H1 (cell line): Measurements from ENCODE around the gene P2RX1. TPM values are rescaled to one million over a fixed set of nuclear protein-coding genes. Genes with fewer than 3 reads are reported as not detected.

ENCODE experiments used
- CTCF ChIA-PET: fragments of 300-600 bp; sonication (Branson Sonifier 250); formaldehyde crosslinking; loops from one replicate; lab custom pipeline; 2021; ENCODE audit not compliant: partially characterized antibody; lab: Charles Lee
- POLR2A ChIA-PET: fragments of 300-600 bp; sonication (Branson Sonifier 250); formaldehyde crosslinking; loops from one replicate; lab custom pipeline; 2021; ENCODE audit warnings: inconsistent platforms; ENCODE audit not compliant: partially characterized antibody; lab: Charles Lee
- DNase-seq, 2 experiments: peaks; one replicate each; pipeline versions ENCODE4 v3.0.0 to v3.0.0-alpha.2; 2010 to 2022; ENCODE audit warnings: low spot score in 2 of 2, low read depth in 1 of 2, mixed read lengths in 1 of 2
- FAIRE-seq: peaks from 2 replicates; lab custom pipeline; 2011; peaks lifted over from hg19 to GRCh38; lab: Jason Lieb, UNC
- H2AFZ ChIP-seq: 2 replicates; pipeline ENCODE4 v1.8.1; 2012; ENCODE audit warnings: low read length, inconsistent platforms
- H2AK5ac ChIP-seq: 2 replicates; pipeline ENCODE4 v1.6.1; 2013; ENCODE audit warnings: low read depth, low read length
- H2BK120ac ChIP-seq: replicated peaks from 2 replicates; pipeline ENCODE3; 2013; ENCODE audit warnings: low read depth, low read length, inconsistent platforms
- H2BK12ac ChIP-seq: 2 replicates; pipeline ENCODE4 v1.6.1; 2013; ENCODE audit warnings: low read depth, low read length
- H2BK15ac ChIP-seq: 2 replicates; pipeline ENCODE4 v1.6.1; 2013; ENCODE audit warnings: low read length
- H2BK20ac ChIP-seq: 2 replicates; pipeline ENCODE4 v1.6.1; 2013; ENCODE audit warnings: low read length
- H2BK5ac ChIP-seq: 2 replicates; pipeline ENCODE4 v1.6.1; 2013; ENCODE audit warnings: low read depth, low read length
- H3K14ac ChIP-seq: 2 replicates; pipeline ENCODE4 v1.6.1; 2013; ENCODE audit warnings: inconsistent platforms; ENCODE audit not compliant: insufficient read length
- H3K18ac ChIP-seq: 2 replicates; pipeline ENCODE4 v1.6.1; 2013; ENCODE audit warnings: low read length; ENCODE audit errors: extremely low read depth
- H3K23ac ChIP-seq: 2 replicates; pipeline ENCODE4 v1.6.1; 2013; ENCODE audit warnings: inconsistent platforms; ENCODE audit not compliant: insufficient read length
- H3K23me2 ChIP-seq: 2 replicates; pipeline ENCODE4 v1.6.1; 2013; ENCODE audit warnings: low read depth, low read length
- H3K27ac ChIP-seq: 2 replicates; pipeline ENCODE4 v1.6.1; 2011; ENCODE audit warnings: low read depth, low read length, inconsistent platforms
- H3K27me3 ChIP-seq, 4 experiments: replicated peaks in 1 of 4; 1 replicate in 1 of 4; 2 replicates in 3 of 4; pipeline versions ENCODE4 v1.6.1 to v1.8.1; 2011 to 2013; ENCODE audit warnings: low read length in 3 of 4, mild to moderate bottlenecking in 3 of 4, inconsistent platforms in 2 of 4, mixed read lengths in 2 of 4, moderate library complexity in 1 of 4; ENCODE audit not compliant: control insufficient read depth in 3 of 4, insufficient read depth in 3 of 4; ENCODE audit errors: extremely low read depth in 1 of 4
- H3K36me3 ChIP-seq, 4 experiments: 2 replicates each; pipeline versions ENCODE4 v1.6.1 to v1.8.1; 2011 to 2013; ENCODE audit warnings: mild to moderate bottlenecking in 4 of 4, low read length in 3 of 4, moderate library complexity in 2 of 4, control low read depth in 1 of 4, inconsistent platforms in 1 of 4; ENCODE audit not compliant: insufficient read depth in 4 of 4, control insufficient read depth in 2 of 4
- H3K4ac ChIP-seq: replicated peaks from 2 replicates; pipeline ENCODE3; 2013; ENCODE audit warnings: low read length, low read depth, mixed read lengths, inconsistent platforms; ENCODE audit not compliant: insufficient read length
- H3K4me1 ChIP-seq, 4 experiments: replicated peaks in 1 of 4; 1 replicate in 1 of 4; 2 replicates in 3 of 4; pipeline versions ENCODE4 v1.6.1 to v1.8.1; 2011 to 2013; ENCODE audit warnings: low read length in 3 of 4, inconsistent platforms in 2 of 4, mixed read lengths in 1 of 4; ENCODE audit not compliant: insufficient read depth in 4 of 4, control insufficient read depth in 3 of 4
- H3K4me2 ChIP-seq, 2 experiments: 2 replicates each; pipeline versions ENCODE4 v1.6.1 to v1.8.1; 2011 to 2013; ENCODE audit warnings: low read depth in 2 of 2, low read length in 2 of 2, control low read depth in 1 of 2, inconsistent platforms in 1 of 2, mild to moderate bottlenecking in 1 of 2; ENCODE audit not compliant: insufficient read depth in 1 of 2
- H3K4me3 ChIP-seq, 4 experiments: fragments of 200-600, 300-600 bp in 1 of 4; sonication (generic), shearing (Covaris generic), sonication (Bioruptor Twin) in 1 of 4; 2 replicates each; pipeline versions ENCODE4 v1.5.1 to v1.8.1; 2011 to 2016; ENCODE audit warnings: low read length in 4 of 4, low read depth in 3 of 4, control low read depth in 2 of 4, inconsistent platforms in 2 of 4, mild to moderate bottlenecking in 2 of 4, mixed read lengths in 1 of 4, moderate library complexity in 1 of 4; ENCODE audit not compliant: insufficient read depth in 2 of 4; ENCODE audit errors: extremely low read depth in 1 of 4
- H3K56ac ChIP-seq: replicated peaks from 2 replicates; pipeline ENCODE3; 2013; ENCODE audit warnings: low read depth, mild to moderate bottlenecking, mixed read lengths, low read length, inconsistent platforms; ENCODE audit not compliant: insufficient read length
- H3K79me1 ChIP-seq: 2 replicates; pipeline ENCODE4 v1.6.1; 2013; ENCODE audit warnings: low read depth, low read length, control low read depth
- H3K79me2 ChIP-seq, 2 experiments: 2 replicates each; pipeline versions ENCODE4 v1.6.1 to v1.8.1; 2012 to 2013; ENCODE audit warnings: low read length in 2 of 2, mild to moderate bottlenecking in 2 of 2, inconsistent platforms in 1 of 2; ENCODE audit not compliant: insufficient read depth in 2 of 2, control insufficient read depth in 1 of 2
- H3K9ac ChIP-seq, 4 experiments: replicated peaks in 1 of 4; 1 replicate in 1 of 4; 2 replicates in 3 of 4; pipeline versions ENCODE4 v1.6.1 to v1.8.1; 2011 to 2013; ENCODE audit warnings: low read depth in 3 of 4, low read length in 3 of 4, control low read depth in 2 of 4, mild to moderate bottlenecking in 2 of 4, moderate library complexity in 2 of 4, inconsistent platforms in 1 of 4; ENCODE audit errors: extremely low read depth in 1 of 4
- H3K9me3 ChIP-seq, 2 experiments: 2 replicates each; pipeline versions ENCODE4 v1.6.1 to v1.8.1; 2012 to 2013; ENCODE audit warnings: mild to moderate bottlenecking in 2 of 2, moderate library complexity in 2 of 2, control low read depth in 1 of 2, inconsistent platforms in 1 of 2, low read depth in 1 of 2, low read length in 1 of 2, mixed read lengths in 1 of 2; ENCODE audit not compliant: insufficient read depth in 2 of 2
- H4K20me1 ChIP-seq, 2 experiments: replicated peaks in 1 of 2; 2 replicates each; pipeline versions ENCODE3 to v1.8.1; 2011 to 2013; ENCODE audit warnings: inconsistent platforms in 2 of 2, low read length in 2 of 2, mild to moderate bottlenecking in 1 of 2; ENCODE audit not compliant: insufficient read depth in 2 of 2, control insufficient read depth in 1 of 2
- H4K5ac ChIP-seq: 2 replicates; pipeline ENCODE4 v1.6.1; 2013; ENCODE audit warnings: low read length, low read depth, mixed read lengths, inconsistent platforms; ENCODE audit not compliant: insufficient read length
- H4K8ac ChIP-seq: 2 replicates; pipeline ENCODE4 v1.8.0; 2013; ENCODE audit warnings: mild to moderate bottlenecking, moderate library complexity, low read length, inconsistent platforms; ENCODE audit not compliant: insufficient read depth; ENCODE audit errors: extremely low read depth
- H4K91ac ChIP-seq: replicated peaks from 2 replicates; pipeline ENCODE3; 2013; ENCODE audit warnings: low read length, mixed read lengths, inconsistent platforms; ENCODE audit not compliant: insufficient read length
- ASH2L ChIP-seq: fragments of 200-600, 300-600 bp; sonication (generic); IDR thresholded peaks from one replicate; pipeline ENCODE4 v1.7.1; 2017; ENCODE audit warnings: low read length
- BCL11A ChIP-seq, 2 experiments: IDR thresholded peaks; one replicate each; pipeline ENCODE4 v1.6.1; 2011; ENCODE audit warnings: low read depth in 2 of 2, low read length in 2 of 2, mild to moderate bottlenecking in 2 of 2
- CBX5 ChIP-seq: fragments of 300-800, 300-1000 bp; sonication (generic); IDR thresholded peaks from 2 replicates; pipeline ENCODE4 v1.7.1; 2016; ENCODE audit warnings: antibody characterized with exemption, low read length, low read depth
- CBX8 ChIP-seq: fragments of 300-800, 300-1000 bp; sonication (generic); IDR thresholded peaks from 2 replicates; pipeline ENCODE4 v1.7.1; 2016; ENCODE audit warnings: low read depth, low read length, borderline replicate concordance
- HDAC6 ChIP-seq: IDR thresholded peaks from one replicate; pipeline ENCODE4 v1.7.1; 2012; ENCODE audit warnings: low read depth, mild to moderate bottlenecking, inconsistent platforms, low read length, moderate library complexity
- JUN ChIP-seq: IDR thresholded peaks from 2 replicates; pipeline ENCODE4 v1.6.1; 2011; ENCODE audit warnings: low read depth, mild to moderate bottlenecking, improper control_type of control experiment, low read length
- RNF2 ChIP-seq: fragments of 200-900, 300-1000 bp; sonication (generic); IDR thresholded peaks from 2 replicates; pipeline ENCODE4 v1.7.1; 2016; ENCODE audit warnings: borderline replicate concordance, low read depth, mild to moderate bottlenecking, antibody characterized with exemption, low read length; ENCODE audit not compliant: poor library complexity, severe bottlenecking; ENCODE audit errors: missing control alignments
- WGBS, 2 experiments: shearing (Covaris generic) in 1 of 2; methylation state at CpG; one replicate each; pipeline versions ENCODE4 v1.1.6 to v1.1.7; 2013 to 2015; ENCODE audit warnings: low lambda C conversion rate in 2 of 2, mixed read lengths in 2 of 2, inconsistent platforms in 1 of 2, low coverage in 1 of 2, missing lambda C conversion rate in 1 of 2; ENCODE audit not compliant: insufficient replicate concordance in 2 of 2, insufficient coverage in 1 of 2, insufficient read length in 1 of 2; ENCODE audit errors: extremely low coverage in 1 of 2, missing lambda C conversion rate in 1 of 2; 5-methylcytosine and 5-hydroxymethylcytosine counted together
- polyA plus RNA-seq, 7 experiments: library from polyadenylated mRNA; depleted of rRNA in 3 of 7; stranded (reverse) in 5 of 7; unstranded in 2 of 7; fragments of >200 nt in 5 of 7; fragments of 200-250 nt in 2 of 7; gene quantifications; 1 replicate in 5 of 7; 2 replicates in 1 of 7; 4 replicates in 1 of 7; pipeline versions ENCODE4 v1.2.1 to v1.2.3, GENCODE V29; 2011 to 2013; ENCODE audit warnings: missing spikeins in 2 of 7, mixed read lengths in 2 of 7
- total RNA-seq: library from RNA; stranded (reverse); fragmentation: NEBNext Ultra II Directional; extraction: Animal tissue kit (Norgen Biotek cat#: 25700); gene quantifications from 2 replicates; pipeline ENCODE4 v1.2.1, GENCODE V29; 2021
- TF ChIP-seq, protein P1 (sequence below), 3 experiments: IDR thresholded peaks; 1 replicate in 2 of 3; 2 replicates in 1 of 3; pipeline versions ENCODE4 v1.5.1 to v1.6.1; 2011; ENCODE audit warnings: low read length in 3 of 3, mild to moderate bottlenecking in 3 of 3, inconsistent platforms in 2 of 3, low read depth in 1 of 3, moderate library complexity in 1 of 3; ENCODE audit not compliant: insufficient read depth in 1 of 3; ENCODE audit errors: control extremely low read depth in 1 of 3
- TF ChIP-seq, protein P2 (sequence below): IDR thresholded peaks from 2 replicates; pipeline ENCODE4 v1.6.1; 2011; ENCODE audit warnings: low read length, improper control_type of control experiment

P2RX1 gene
- total and polyA plus RNA-seq, 2 of the 8 experiments (the other 6 are each of a cell fraction or from before 2014, with no cell fraction given): 0.45 to 1.1 TPM

DNA sequence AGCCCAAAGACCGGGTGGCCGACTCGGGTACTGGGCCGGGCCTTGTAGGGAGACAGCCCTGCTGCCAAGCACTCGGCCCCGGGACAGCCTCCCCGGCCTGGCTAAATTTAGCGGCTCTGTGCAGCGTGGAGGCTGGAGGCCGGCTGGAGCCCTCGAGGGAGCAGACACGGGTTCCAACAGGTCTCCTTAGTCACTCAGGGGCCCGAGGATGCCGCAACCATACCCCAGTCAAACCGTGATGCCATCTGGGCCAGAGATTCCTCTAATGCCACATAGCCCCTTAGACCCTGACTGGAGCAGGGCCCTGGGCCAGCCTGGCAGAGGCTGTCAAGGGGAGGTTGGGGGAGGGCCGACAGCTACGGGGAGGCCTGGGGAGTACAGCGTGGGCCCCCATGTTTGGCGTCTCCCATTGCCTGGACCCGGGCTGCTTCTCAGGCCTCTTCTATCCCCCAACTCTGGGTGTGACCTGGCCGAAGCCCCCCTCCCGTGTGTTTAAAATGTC is 2.9 kb upstream of the P2RX1 start:
- Histone ChIP-seq H3K18ac (no peak overlapping the region), H3K56ac (no peak overlapping the region), H3K9me3 (no peaks in the 10 kb centered on the region), H4K91ac (no peak overlapping the region), H3K79me2 (no peaks in the 10 kb centered on the region), H3K4me3 (no peak overlapping the region), H3K36me3 (no peaks in the 10 kb centered on the region), H2BK120ac (no peak overlapping the region), H3K79me1 (no peaks in the 10 kb centered on the region), H2BK20ac (no peak overlapping the region), H3K23me2 (no peaks in the 10 kb centered on the region), H3K4ac (no peak overlapping the region), H4K20me1 (no peaks in the 10 kb centered on the region), H3K14ac (no peak overlapping the region), H2AFZ (no peak overlapping the region), H3K23ac (no peak overlapping the region), H2AK5ac (no peak overlapping the region), H3K27me3 (no peaks in the 10 kb centered on the region), H3K9ac (no peak overlapping the region), H4K8ac (no peak overlapping the region; the same call in 1 of the 2 replicates), H3K4me1 (peaks cover 0 to 4% (median 0%) of the 10 kb centered on the region in 4 experiments; a peak in 3 of 7 replicates), H3K4me2 (no peak overlapping the region), H3K27ac (no peak overlapping the region), H2BK5ac (no peak overlapping the region), H2BK15ac (no peak overlapping the region), H2BK12ac (no peak overlapping the region), H4K5ac (no peak overlapping the region)
- no peak for FAIRE-seq
- DNase-seq: no peak
- CTCF ChIA-PET: interaction anchor here (0.6 to 0.9 kb wide), 2 partner anchors 56 to 1330 kb away, joined by 3 read pairs; no protein-coding TSS in a partner anchor
- whole genome bisulfite sequencing, 2 experiments: 90% methylated on average over 22 of the region's 22 CpGs; no CpG with 5 or more reads in 1 of the 2 experiments
- POLR2A ChIA-PET: no interaction called here
- TF ChIP-seq HDAC6 (no peak), CBX5 (no peak), RNF2 (no peak), JUN (no peak), CBX8 (no peak), ASH2L (no peak), BCL11A (IDR thresholded peaks at IDR 0.05; ENCODE audit: low read depth in 2 of 2, low read length in 2 of 2) (no peak)
- TF ChIP-seq, protein P1, sequence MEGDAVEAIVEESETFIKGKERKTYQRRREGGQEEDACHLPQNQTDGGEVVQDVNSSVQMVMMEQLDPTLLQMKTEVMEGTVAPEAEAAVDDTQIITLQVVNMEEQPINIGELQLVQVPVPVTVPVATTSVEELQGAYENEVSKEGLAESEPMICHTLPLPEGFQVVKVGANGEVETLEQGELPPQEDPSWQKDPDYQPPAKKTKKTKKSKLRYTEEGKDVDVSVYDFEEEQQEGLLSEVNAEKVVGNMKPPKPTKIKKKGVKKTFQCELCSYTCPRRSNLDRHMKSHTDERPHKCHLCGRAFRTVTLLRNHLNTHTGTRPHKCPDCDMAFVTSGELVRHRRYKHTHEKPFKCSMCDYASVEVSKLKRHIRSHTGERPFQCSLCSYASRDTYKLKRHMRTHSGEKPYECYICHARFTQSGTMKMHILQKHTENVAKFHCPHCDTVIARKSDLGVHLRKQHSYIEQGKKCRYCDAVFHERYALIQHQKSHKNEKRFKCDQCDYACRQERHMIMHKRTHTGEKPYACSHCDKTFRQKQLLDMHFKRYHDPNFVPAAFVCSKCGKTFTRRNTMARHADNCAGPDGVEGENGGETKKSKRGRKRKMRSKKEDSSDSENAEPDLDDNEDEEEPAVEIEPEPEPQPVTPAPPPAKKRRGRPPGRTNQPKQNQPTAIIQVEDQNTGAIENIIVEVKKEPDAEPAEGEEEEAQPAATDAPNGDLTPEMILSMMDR (IDR thresholded peaks at IDR 0.05; ENCODE audit: control extremely low read depth in 1 of 3, insufficient read depth in 1 of 3, low read depth in 1 of 3, low read length in 3 of 3): no peak
- TF ChIP-seq, protein P2, sequence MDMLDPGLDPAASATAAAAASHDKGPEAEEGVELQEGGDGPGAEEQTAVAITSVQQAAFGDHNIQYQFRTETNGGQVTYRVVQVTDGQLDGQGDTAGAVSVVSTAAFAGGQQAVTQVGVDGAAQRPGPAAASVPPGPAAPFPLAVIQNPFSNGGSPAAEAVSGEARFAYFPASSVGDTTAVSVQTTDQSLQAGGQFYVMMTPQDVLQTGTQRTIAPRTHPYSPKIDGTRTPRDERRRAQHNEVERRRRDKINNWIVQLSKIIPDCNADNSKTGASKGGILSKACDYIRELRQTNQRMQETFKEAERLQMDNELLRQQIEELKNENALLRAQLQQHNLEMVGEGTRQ: no peak
